ENCODE data around the gene TUBB4A.

TUBB4A gene

GRCh38 chr19:6459262-6460098 is 42.6 kb downstream of the TUBB4A start, which contains the start of gene SLC25A23:
Gene SLC25A23 (minus strand): TSS chr19:6459792. CDS start chr19:6459628, 164 bp downstream.
- Mint-ChIP-seq H3K4me1 (peaks cover 22 to 40% of the 10 kb centered on the region in 2 donors), H3K27me3 (peaks cover 4 to 13% of the 10 kb centered on the region in 2 donors), H3K4me3 (peak within 1 kb of the TSS; percentile 93 to 97), H3K36me3 (peaks cover 17 to 21% of the 10 kb centered on the region in 2 donors), H3K9me3 (peaks cover 0 to 3% of the 10 kb centered on the region in 2 donors), H3K27ac (peak within 1 kb of the TSS; percentile 91)
- DNase-seq = peak; percentile 48
- ATAC-seq (replicated peaks) = peak; percentile 44 to 53

- DNase-seq (no peak), ATAC-seq (replicated peaks) (no peak)
- H3K36me3 Mint-ChIP-seq = peaks cover 24 to 28% of the 10 kb centered on the region in 2 donors
- peaks cover 19 to 33% of the 10 kb centered on the region in 2 donors for H3K4me1 Mint-ChIP-seq
- H3K27ac Mint-ChIP-seq = peak overlapping the region; percentile 91
- H3K9me3 Mint-ChIP-seq = peaks cover 0 to 7% of the 10 kb centered on the region in 2 donors
- H3K4me3 Mint-ChIP-seq = peak overlapping the region; percentile 85 to 92
- H3K27me3 Mint-ChIP-seq = peaks cover 4 to 6% of the 10 kb centered on the region in 2 donors
These were observed 43.3 kb downstream of the TUBB4A start for GRCh38 chr19:6458695-6459261.

- Mint-ChIP-seq H3K27ac (peak overlapping the region; percentile 91), H3K4me1 (peaks cover 19 to 32% of the 10 kb centered on the region in 2 donors), H3K36me3 (peaks cover 24 to 34% of the 10 kb centered on the region in 2 donors), H3K27me3 (peaks cover 4 to 5% of the 10 kb centered on the region in 2 donors), H3K4me3 (peak overlapping the region; percentile 85 to 92), H3K9me3 (peaks cover 0 to 7% of the 10 kb centered on the region in 2 donors)
- ATAC-seq (replicated peaks) (no peak), DNase-seq (peak; percentile 29)
These were observed 44.0 kb downstream of the TUBB4A start for GRCh38 chr19:6457958-6458694.

- no peak overlapping the region for H3K27ac Mint-ChIP-seq
- H3K36me3 Mint-ChIP-seq = peaks cover 24 to 40% of the 10 kb centered on the region in 2 donors
- peaks cover 21 to 32% of the 10 kb centered on the region in 2 donors for H3K4me1 Mint-ChIP-seq
- ATAC-seq (replicated peaks) (no peak), DNase-seq (no peak)
- peaks cover 0 to 7% of the 10 kb centered on the region in 2 donors for H3K9me3 Mint-ChIP-seq
- no peak overlapping the region for H3K4me3 Mint-ChIP-seq
- H3K27me3 Mint-ChIP-seq = peaks cover 4 to 5% of the 10 kb centered on the region in 2 donors
These were observed 46.2 kb downstream of the TUBB4A start for GRCh38 chr19:6455924-6456323.

- no peak overlapping the region for H3K27ac Mint-ChIP-seq
- peaks cover 23 to 44% of the 10 kb centered on the region in 2 donors for H3K36me3 Mint-ChIP-seq
- H3K27me3 Mint-ChIP-seq = peaks cover 0 to 4% of the 10 kb centered on the region in 2 donors
- H3K4me1 Mint-ChIP-seq = peaks cover 18% of the 10 kb centered on the region in 2 donors
- ATAC-seq (replicated peaks) = no peak
- no peak overlapping the region for H3K4me3 Mint-ChIP-seq
- H3K9me3 Mint-ChIP-seq = peaks cover 0 to 7% of the 10 kb centered on the region in 2 donors
- DNase-seq = no peak
These were observed 48.1 kb downstream of the TUBB4A start for GRCh38 chr19:6453951-6454565.

- Mint-ChIP-seq H3K27ac (no peak overlapping the region), H3K36me3 (peaks cover 23 to 44% of the 10 kb centered on the region in 2 donors), H3K4me1 (peaks cover 7% of the 10 kb centered on the region in 2 donors), H3K27me3 (no peaks in the 10 kb centered on the region), H3K4me3 (no peak overlapping the region), H3K9me3 (peaks cover 0 to 7% of the 10 kb centered on the region in 2 donors)
- no peak for ATAC-seq (replicated peaks)
- DNase-seq = no peak
These were observed 49.2 kb downstream of the TUBB4A start for GRCh38 chr19:6452899-6453298.

- H3K9me3 Mint-ChIP-seq = peaks cover 0 to 7% of the 10 kb centered on the region in 2 donors
- H3K4me3 Mint-ChIP-seq = no peak overlapping the region
- peaks cover under 1 to 5% of the 10 kb centered on the region in 2 donors for H3K4me1 Mint-ChIP-seq
- peaks cover 23 to 44% of the 10 kb centered on the region in 2 donors for H3K36me3 Mint-ChIP-seq
- DNase-seq (no peak), ATAC-seq (replicated peaks) (no peak)
- H3K27me3 Mint-ChIP-seq = no peaks in the 10 kb centered on the region
- no peak overlapping the region for H3K27ac Mint-ChIP-seq
These were observed 49.9 kb downstream of the TUBB4A start for GRCh38 chr19:6452223-6452614.

- H3K27ac Mint-ChIP-seq = no peak overlapping the region
- peak; percentile 53 to 57 for ATAC-seq (replicated peaks)
- peaks cover 0 to 5% of the 10 kb centered on the region in 2 donors for H3K4me1 Mint-ChIP-seq
- no peak for DNase-seq
- peaks cover 0 to 7% of the 10 kb centered on the region in 2 donors for H3K9me3 Mint-ChIP-seq
- H3K4me3 Mint-ChIP-seq = no peak overlapping the region
- H3K36me3 Mint-ChIP-seq = peaks cover 23 to 46% of the 10 kb centered on the region in 2 donors
- H3K27me3 Mint-ChIP-seq = no peaks in the 10 kb centered on the region
These were observed 50.4 kb downstream of the TUBB4A start for GRCh38 chr19:6451583-6452222.

- Mint-ChIP-seq H3K4me1 (peaks cover 0 to 5% of the 10 kb centered on the region in 2 donors), H3K27me3 (no peaks in the 10 kb centered on the region), H3K4me3 (no peak overlapping the region), H3K36me3 (peaks cover 21 to 50% of the 10 kb centered on the region in 2 donors), H3K27ac (no peak overlapping the region), H3K9me3 (peaks cover 0 to 7% of the 10 kb centered on the region in 2 donors)
- no peak for ATAC-seq (replicated peaks)
- DNase-seq = no peak
These were observed 51.9 kb downstream of the TUBB4A start for GRCh38 chr19:6450166-6450565.

GRCh38 chr19:6448045-6448444 is 54.1 kb downstream of the TUBB4A start:
- H3K36me3 Mint-ChIP-seq = peaks cover 10 to 32% of the 10 kb centered on the region in 2 donors
- no peak for DNase-seq
- no peaks in the 10 kb centered on the region for H3K9me3 Mint-ChIP-seq
- H3K4me1 Mint-ChIP-seq = peaks cover 0 to 5% of the 10 kb centered on the region in 2 donors
- H3K27ac Mint-ChIP-seq = no peak overlapping the region
- no peak for ATAC-seq (replicated peaks)
- no peaks in the 10 kb centered on the region for H3K27me3 Mint-ChIP-seq
- H3K4me3 Mint-ChIP-seq = no peak overlapping the region

GRCh38 chr19:6446452-6446851 is 55.7 kb downstream of the TUBB4A start:
- H3K36me3 Mint-ChIP-seq = peaks cover 10 to 26% of the 10 kb centered on the region in 2 donors
- no peaks in the 10 kb centered on the region for H3K9me3 Mint-ChIP-seq
- H3K4me1 Mint-ChIP-seq = peaks cover 0 to 2% of the 10 kb centered on the region in 2 donors
- no peak for ATAC-seq (replicated peaks)
- no peak overlapping the region for H3K4me3 Mint-ChIP-seq
- no peak overlapping the region for H3K27ac Mint-ChIP-seq
- no peak for DNase-seq
- H3K27me3 Mint-ChIP-seq = no peaks in the 10 kb centered on the region

All from stimulated activated naive B cell treated with anti-CD40 and anti-IgM and Interleukin-4, amounts not matched to agents 10 μg/mL and 1 μg/mL and 100 μg/mL, for 72 hours (primary cell).